Stimulated activated naive CD4-positive, alpha-beta T cell treated with Interleukin-2 at 50 U/mL for 16 hours (primary cell): ENCODE results near the gene EPB41L4B.
A peak's percentile ranks its signal among the peaks of the same experiment; 100 is the strongest.

Experiments
- DNase-seq: peaks from one replicate; lab custom pipeline; 2025; lab: John Stamatoyannopoulos, UW

EPB41L4B gene

GRCh38 chr9:109198736-109199382 lies 122.0 kb downstream of the EPB41L4B start:
- DNase-seq: no peak

DNA sequence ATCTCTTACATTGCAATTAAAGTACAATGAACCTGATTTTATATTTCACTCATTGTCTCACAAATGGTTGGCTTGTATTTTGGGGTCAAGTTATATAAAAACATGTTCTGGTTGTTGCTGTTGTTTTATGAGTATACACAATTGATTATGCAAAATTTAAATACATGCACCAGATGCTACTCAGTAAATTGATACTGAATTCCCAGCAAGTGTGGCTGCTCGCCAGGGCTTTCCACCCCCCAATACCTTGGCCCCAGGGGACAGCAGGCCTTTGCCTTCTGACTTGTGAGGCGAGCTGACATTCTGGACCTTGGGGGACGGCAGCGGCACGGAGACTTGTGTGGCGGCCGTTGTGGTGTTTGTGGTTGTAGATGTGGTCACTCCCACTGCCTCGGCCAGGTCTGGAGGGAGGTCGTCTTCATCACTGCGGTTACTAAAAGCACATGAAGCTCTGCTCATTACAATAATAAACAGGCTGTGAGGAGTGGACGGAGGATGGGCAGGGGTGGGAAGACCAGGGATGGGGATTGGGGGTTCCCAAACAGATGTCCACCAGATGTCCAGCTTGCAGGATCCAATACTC lies 126.8 kb downstream of the EPB41L4B start:
- DNase-seq: no peak

- no peak for DNase-seq
These were observed 128.0 kb downstream of the EPB41L4B start for GRCh38 chr9:109192732-109193361.

DNA sequence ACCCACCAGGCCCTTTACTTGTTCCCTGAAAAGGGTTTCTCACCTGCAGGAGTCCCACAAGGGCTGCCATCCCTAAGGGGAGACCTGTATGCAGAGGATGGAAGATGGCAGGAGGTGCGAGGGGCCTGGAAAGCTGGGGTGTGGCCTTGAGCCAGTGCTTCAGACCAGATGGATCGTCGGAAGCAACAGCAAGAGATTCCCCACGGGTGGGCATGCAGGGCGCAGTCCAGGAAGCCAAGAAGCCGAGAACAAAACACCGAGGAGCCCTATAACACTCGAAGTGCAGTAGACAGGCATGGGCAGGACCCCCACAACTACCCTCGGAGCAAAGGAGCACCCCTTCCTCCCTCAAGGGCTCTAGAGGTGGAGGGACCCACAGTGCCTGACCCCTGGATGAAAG lies 129.1 kb downstream of the EPB41L4B start:
- no peak for DNase-seq

GRCh38 chr9:109190151-109190550 lies 130.7 kb downstream of the EPB41L4B start:
- no peak for DNase-seq

- DNase-seq: no peak
These were observed 133.9 kb downstream of the EPB41L4B start for GRCh38 chr9:109186857-109187520.

- DNase-seq: no peak
These were observed 137.7 kb downstream of the EPB41L4B start for GRCh38 chr9:109182940-109183798.

DNA sequence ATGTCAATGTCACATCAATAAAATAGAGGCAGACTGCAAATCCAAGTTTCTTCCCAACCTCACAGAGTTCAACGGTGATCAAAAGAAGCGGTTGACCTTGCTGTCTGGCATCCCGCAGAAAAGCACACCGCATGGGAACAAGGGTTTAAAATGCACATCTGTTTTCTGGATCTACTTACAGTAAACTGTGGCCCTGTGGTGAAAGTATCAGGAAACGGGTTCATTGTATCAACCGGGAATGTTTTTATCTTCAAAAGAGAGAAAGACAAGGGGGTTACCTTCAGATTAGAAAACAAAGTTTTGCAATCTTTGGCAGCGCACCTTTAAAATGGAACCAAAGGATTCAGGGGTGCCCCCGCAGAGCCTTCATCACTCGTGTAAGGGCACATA lies 138.3 kb downstream of the EPB41L4B start:
- no peak for DNase-seq

DNA sequence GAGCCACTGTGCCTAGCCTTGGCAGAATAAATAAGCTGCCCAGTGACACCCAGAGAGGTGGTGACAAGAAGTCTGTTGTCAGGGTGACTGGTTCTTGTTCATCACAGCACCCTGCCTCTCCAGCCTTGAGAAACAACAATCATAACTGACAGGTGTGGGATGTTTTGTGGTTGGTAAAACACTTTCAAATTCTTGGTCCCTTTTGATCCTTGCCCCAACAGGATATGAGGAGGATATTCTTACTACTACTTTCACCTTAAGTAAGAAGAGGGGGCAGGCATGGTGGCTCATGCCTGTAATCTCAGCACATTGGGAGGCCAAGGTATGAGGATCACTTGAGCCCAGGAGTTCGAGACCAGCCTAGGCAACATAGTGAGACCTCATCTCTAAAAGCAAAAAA lies 139.6 kb downstream of the EPB41L4B start:
- DNase-seq: peak; percentile 20

DNA sequence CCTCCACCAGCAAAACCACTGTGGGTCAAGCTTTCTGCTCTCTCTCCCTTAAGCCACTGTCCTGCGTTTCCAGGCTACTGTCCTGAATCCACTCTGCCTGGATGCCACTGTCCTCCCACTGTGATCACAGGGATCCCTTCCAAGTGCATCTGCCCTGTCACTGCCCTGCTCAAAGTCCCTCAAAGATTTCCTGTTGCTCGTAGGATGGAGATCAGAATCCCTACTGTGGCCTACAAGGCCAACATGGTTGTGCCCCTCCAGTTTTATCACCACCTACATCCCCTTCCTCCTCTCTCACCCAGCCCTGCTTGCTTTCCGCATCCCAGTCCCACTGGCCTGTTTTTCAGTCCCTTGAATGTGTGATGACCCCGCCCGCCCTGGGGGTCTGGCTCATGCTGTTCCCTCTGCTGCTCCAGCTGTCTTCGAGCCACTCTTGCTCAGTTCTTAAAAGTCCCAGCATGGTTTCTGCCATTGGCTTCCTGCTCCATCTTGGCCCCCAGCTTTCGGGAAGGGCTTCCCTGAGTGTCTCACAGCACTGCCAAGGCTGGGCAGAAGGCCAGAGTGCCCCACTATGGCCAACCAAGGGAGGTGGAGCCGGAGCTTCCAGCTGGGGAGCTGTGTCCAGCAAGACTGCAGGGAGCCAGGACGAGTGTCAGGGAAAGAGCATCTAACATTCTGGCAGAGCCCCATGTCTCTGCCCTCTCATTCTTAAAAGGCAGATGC lies 140.9 kb downstream of the EPB41L4B start:
- DNase-seq: no peak

GRCh38 chr9:109176963-109177362 lies 143.9 kb downstream of the EPB41L4B start:
- no peak for DNase-seq

GRCh38 chr9:109176386-109176785 lies 144.5 kb downstream of the EPB41L4B start:
- DNase-seq: no peak

- DNase-seq: no peak
These were observed 147.9 kb downstream of the EPB41L4B start for GRCh38 chr9:109172935-109173334.

DNA sequence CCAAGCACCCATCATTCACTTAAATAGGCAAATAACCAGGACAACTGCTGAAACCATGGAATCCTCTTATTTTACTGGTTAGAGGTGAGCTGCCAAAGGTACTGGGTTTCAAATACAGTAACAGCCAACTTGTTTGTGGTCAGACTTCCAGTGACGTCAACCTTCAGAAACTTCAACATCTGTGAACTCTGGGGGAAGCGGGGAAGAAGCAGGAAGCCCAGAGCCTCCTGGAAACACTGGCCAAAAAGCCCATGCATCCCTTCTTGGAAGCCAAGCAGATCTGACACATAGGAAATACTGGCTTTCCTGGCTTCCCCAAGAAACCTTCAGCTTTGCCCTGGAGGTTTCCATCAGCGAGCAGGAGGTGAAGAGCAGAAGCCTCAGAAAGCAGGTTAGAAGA lies 148.9 kb downstream of the EPB41L4B start:
- no peak for DNase-seq

DNA sequence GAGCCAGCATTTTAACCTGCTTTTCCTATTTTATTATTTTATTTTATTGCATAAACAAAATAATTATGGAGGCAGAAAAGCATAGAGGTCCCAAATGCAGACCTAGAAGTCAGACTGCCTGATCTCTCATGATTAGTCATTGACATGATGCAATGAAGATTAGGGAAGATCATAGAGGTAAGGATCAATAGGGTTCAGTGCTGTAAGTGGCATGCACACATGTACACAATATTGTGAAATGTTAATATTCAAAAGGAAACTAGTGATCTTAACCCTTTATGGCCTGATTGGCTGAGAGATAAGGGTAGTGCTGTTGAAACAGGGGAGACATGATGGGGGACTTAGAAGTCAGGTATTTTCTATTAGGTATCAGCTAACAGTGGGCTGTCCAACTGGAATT lies 152.7 kb downstream of the EPB41L4B start:
- DNase-seq: no peak

DNA sequence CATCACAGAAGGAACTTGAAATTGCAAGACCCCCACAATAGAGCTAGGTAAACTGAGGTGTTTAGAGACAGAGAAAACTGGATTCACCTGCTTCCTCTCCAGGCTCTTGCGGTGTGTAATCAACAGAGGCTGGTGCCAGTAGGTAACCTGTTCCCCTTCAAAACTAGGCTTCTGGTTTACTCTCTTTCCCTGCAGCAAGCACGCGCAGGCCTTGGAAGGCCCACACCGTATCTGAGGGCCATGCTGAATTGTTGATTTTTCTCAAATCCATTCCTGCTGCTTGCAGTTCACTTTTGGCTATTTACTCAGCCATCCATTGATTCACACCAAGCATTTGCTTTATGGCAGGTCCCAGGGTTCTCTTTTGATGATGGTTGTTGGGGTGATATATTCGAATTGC lies 153.1 kb downstream of the EPB41L4B start:
- DNase-seq: no peak

DNA sequence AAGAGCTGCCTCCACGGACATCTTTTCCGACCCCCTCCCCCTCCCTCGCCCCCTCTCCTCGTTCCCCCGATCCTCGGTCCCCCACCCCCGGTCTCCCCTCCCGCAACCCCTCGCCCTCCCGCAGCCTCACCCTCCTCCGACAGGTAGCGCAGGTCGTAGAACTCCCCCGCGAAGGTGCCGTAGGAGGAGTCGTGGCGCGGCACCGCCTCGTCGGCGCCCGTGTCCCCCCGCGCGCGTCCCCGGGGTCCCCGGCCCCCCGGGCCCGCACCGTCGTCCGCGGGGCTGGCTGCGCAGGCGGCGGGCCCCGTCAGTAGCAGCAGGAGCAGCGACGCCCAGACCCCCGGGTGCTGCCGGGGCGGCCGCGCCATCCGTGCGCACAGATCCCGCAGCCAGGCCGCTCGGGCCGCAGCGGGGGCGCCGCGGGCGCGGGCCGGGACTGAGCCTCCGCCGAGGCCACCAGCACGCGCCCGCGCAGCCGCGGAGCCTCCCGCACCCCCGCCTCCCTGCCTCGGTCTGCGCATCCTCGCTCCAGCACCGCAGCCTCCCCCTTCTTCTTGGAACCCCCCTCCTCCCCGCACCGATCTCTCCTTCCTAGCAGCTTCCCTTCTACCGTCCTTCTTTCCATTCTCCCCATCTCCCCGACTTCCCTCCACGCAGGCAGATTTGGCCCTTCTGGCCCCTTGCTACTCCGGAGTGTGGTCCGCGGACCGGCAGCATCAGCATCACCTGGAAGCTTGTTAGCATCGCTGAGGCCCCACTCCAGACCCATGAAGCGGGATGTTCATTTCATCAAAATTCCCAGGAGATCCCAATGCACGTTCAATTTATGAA lies 153.9 kb downstream of the EPB41L4B start, which contains the start of gene FRRS1L:
FRRS1L (minus strand) TSS at position 479 of the 831 bp plus-strand sequence; CDS start at position 368, 111 bp downstream.
- DNase-seq: no peak

GRCh38 chr9:109166171-109166770 lies 154.6 kb downstream of the EPB41L4B start:
- no peak for DNase-seq

GRCh38 chr9:109164042-109164441 lies 156.8 kb downstream of the EPB41L4B start:
- no peak for DNase-seq

DNA sequence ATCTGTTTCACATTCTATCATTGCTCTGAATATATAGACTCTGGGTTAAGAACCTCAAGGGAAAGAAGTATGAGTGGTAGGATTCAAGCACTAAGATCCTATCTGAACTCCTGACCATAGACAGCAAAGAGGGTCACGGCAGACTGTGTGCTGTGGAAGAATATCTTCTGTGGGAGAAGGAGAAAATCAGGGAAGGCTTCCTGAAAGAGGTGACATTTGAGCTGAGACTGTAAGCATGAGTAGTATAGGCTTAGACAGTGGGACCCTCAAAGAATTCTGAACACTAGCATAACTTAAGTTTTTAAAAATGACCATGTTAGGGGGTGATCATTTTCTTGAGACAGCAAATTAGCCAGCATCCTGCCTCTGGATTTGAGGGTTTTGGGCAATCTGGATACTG lies 157.7 kb downstream of the EPB41L4B start:
- DNase-seq: no peak
